ENCODE data around the gene ATP2B2. TPM values are rescaled to one million over a fixed set of nuclear protein-coding genes. Genes with fewer than 3 reads are reported as not detected.

The ATP2B2 gene
- total RNA-seq, 2 donors from 2014 or later = not detected

DNA sequence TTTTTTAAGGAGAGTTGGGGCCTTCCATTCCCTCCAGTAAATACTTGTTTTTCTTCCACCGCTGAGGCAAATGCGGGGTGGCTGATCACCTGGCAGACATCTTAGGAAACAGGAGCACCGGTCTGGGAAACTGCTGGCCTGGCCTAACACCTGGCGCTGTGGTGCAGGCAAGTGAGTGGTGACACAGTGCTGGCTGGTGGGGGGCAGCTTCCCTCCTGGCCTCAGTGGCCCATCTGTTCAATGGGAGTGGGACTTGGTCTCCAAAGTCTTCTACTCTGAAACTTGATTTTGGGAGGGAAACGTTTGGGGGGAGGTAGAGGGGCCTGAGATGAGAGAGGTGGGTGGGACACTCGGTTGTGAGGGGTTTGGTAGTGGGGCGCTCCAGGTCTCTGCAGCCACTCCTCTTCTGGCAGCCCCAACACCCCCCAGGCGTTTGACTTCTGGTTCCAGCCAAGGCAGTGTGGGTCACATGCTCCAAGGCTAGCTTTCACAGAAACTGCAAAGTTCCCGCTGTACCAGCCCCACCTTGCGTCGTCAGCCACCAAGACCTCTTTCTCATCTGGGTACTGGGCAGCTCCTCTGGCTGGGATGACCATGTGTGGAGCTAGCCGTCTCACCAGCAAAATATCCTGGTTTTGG, 217.3 kb downstream of the ATP2B2 start:
- ATAC-seq = no peak
- no peak for DNase-seq (ENCODE audit: low spot score in 2 of 2)
- no peaks in the 10 kb centered on the region for H3K9me3 Mint-ChIP-seq
- H3K27ac Mint-ChIP-seq = peak overlapping the region in 1 of 2 donors; percentile 36
- peaks cover 0 to 12% of the 10 kb centered on the region in 2 donors for H3K36me3 Mint-ChIP-seq

DNA sequence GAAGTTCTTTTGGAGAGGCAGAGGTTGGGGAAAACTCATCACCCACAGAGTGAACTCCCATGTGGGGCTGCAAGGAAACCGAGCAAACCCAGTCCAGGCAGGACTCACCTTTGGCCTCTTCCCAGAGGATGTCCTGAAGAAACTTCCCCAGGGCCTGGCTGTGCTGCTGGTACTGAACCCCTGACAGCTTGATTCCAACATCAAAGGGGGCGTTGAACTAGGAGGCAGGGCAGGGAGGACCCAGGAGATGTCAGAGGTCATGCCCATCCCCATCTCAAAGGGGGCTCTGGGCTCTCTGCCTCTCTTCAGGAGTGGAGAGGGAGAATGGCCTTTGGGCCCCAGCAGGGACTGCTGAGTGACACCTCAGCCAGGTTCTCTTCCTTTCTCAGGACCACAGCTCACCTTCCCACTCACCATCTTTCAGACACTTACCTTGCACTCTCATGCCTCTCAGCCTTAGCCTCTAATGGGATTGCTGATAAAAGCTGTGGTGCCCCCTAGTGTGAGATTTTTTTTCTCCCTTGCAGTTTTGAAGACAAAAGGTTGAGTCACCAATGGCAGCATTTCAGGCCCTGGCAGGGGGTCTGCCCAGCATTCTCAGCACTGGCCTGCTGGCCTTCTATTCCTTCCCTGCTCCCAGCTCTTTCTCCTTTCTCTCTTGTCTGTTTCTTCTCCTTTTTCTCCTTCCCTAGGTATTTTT, 218.6 kb downstream of the ATP2B2 start:
- peaks cover 8 to 12% of the 10 kb centered on the region in 2 donors for H3K36me3 Mint-ChIP-seq
- no peaks in the 10 kb centered on the region for H3K9me3 Mint-ChIP-seq
- peak in 1 of 2 donors; percentile 36 for ATAC-seq
- H3K27ac Mint-ChIP-seq = peak overlapping the region in 1 of 2 donors; percentile 28
- DNase-seq (ENCODE audit: low spot score in 2 of 2) = peak in 1 of 2 donors; percentile 43

DNA sequence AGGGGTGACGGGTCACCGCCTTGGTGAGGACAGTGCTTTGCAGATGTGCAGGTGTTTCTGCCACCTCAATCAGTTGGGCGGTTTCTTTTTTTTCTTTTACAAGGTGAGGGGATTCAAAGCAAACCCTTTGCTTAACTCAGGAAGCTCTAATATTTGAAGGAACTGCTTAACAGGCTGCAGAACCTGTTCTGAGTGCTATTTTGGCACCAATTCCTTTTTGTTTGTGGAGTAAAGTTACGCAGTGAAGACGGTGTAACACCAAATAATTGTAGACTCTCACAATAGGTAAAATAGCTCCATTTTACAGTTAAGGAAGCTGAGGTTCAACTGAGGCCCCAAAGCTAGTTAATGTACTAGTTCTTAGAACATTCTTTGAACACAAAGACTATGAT, 219.3 kb downstream of the ATP2B2 start:
- ATAC-seq (no peak), DNase-seq (ENCODE audit: low spot score in 2 of 2) (no peak)
- H3K9me3 Mint-ChIP-seq = no peaks in the 10 kb centered on the region
- peaks cover 8 to 12% of the 10 kb centered on the region in 2 donors for H3K36me3 Mint-ChIP-seq
- H3K27ac Mint-ChIP-seq = peak overlapping the region in 1 of 2 donors; percentile 57

DNA sequence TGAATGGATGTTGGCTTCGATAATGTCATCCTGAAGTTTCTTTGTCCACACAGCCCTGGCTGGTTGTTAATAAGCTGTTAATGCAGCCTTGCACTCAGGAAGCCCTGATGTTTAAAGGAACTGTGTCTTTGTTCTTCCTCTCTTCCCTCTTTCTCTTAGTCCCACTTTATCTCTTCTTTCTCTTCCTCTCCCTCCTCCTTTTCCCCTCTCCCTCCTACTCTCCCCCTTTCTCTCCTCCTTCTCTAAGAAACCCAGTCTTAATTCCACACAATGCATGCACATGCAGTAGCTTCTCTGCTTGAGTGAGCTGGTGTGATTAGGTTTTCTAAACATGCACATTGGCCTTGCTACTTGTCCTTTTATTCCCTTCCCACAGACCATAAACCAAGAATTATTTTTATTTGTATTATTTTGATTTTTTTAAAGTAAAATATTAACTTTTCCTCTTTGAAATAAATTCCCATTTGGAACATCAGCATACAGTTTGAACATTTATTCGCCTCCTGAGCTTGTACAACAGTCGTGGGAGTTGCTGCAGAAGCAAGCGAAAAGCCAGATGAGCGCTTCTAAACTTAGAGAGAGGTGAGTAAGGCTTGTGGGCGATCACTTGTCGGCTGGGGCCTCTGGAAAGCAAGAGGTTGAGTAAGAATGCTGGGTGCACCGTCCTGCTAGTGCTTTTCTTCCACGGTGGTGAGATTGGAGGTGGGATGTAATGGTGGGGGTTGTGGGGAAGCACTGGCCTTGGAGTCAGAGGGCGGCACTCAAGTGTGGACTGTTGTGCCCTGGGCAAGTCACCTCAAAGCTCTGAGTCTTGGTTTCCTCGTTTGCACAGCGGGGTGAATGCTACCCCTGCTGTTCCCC, 219.9 kb downstream of the ATP2B2 start:
- Mint-ChIP-seq H3K36me3 (peaks cover 8 to 12% of the 10 kb centered on the region in 2 donors), H3K27ac (peak overlapping the region; percentile 40 to 57), H3K9me3 (no peaks in the 10 kb centered on the region)
- ATAC-seq = no peak
- no peak for DNase-seq (ENCODE audit: low spot score in 2 of 2)

DNA sequence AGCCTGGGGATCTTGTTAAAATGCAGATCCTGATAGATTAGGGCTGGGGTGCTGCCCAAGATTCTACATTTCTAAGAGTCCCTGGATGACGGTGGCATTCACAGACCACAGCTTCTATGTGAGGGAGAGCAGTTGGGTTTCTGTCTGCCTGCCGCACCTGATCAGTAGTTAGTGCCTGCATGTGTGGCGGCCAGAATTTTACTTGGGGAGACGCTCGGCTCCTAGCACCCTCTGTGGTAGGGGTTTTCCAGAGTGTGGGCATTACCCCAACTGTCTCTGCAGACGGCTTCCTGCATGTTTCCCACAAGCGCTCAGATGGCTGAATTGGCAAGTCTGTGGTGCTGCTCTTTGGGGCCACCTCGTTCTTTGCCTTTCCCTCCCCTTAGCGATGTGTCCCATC, 220.9 kb downstream of the ATP2B2 start:
- Mint-ChIP-seq H3K27ac (peak overlapping the region; percentile 57 to 88), H3K36me3 (peaks cover 8 to 12% of the 10 kb centered on the region in 2 donors), H3K9me3 (no peaks in the 10 kb centered on the region)
- ATAC-seq = peak; percentile 48 to 88
- DNase-seq (ENCODE audit: low spot score in 2 of 2) = peak in 1 of 2 donors; percentile 72

DNA sequence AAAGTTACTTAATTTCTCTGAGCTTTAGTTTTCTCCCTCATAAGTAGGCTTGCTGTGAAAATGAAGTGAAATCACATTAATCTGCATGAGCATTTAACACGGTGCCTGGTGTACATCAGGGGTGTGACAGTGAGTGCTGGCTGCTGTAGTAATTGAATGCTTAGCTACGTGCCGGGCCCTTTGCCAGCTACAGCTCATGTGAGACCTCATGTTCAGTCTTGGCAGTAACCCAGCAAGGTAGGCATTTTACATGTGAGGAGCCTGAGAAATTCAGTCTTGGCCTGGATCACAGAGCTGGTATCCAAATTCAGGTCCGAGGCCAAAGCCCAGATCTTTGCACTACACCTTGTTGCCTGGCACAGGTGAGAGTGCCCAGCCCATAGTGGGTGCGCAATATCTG, 221.7 kb downstream of the ATP2B2 start:
- H3K36me3 Mint-ChIP-seq = peaks cover 8 to 12% of the 10 kb centered on the region in 2 donors

DNA sequence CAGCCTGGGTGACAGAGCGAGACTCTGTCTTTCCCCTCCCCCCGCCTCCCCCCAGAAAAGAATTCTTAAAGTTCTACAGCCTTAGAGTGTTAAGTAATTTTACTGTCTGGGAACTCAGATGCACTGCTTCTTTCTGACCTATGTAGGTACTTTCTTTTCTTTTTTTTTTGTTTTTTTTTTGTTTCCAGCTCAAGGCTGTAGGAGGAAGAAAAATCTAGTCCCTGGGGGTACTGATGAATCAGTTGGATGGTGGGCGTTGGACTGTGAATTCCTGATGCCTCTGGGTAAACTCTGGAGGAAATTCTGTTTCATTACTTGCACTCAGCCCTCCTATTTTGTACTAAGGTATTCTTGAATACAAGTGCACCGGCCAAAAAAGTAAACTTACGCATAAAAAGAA, 223.4 kb downstream of the ATP2B2 start:
- no peak for DNase-seq (ENCODE audit: low spot score in 2 of 2)
- Mint-ChIP-seq H3K27ac (peak overlapping the region in 1 of 2 donors; percentile 25), H3K36me3 (peaks cover 7 to 8% of the 10 kb centered on the region in 2 donors), H3K9me3 (no peaks in the 10 kb centered on the region)
- no peak for ATAC-seq

More for the DNA sequence above, 221.7 kb downstream of the ATP2B2 start:
- peak in 1 of 2 donors; percentile 39 for DNase-seq (ENCODE audit: low spot score in 2 of 2)
- peak overlapping the region; percentile 22 to 57 for H3K27ac Mint-ChIP-seq
- no peaks in the 10 kb centered on the region for H3K9me3 Mint-ChIP-seq
- no peak for ATAC-seq

DNA sequence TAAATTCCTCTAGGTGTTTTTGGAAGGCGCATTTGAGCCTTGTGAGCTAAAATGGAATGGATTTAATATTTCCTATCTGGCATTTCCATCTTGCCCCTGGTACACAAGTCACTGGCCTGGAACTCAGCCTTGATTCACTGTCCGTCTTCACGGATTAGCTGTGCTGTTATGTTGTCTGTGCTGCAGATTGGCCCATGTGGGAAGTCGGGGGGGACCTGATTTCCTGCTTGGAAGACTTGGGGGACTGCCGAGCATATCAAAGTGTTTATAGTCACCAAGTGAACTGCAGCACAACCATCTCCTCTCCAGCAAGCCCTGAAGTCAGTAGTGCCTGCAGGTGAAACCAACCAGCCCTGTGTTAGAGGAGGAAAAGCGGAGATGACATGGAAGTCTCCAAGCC, 224.8 kb downstream of the ATP2B2 start:
- H3K27ac Mint-ChIP-seq = no peak overlapping the region
- H3K9me3 Mint-ChIP-seq = no peaks in the 10 kb centered on the region
- DNase-seq (ENCODE audit: low spot score in 2 of 2) (no peak), ATAC-seq (no peak)
- peaks cover 5 to 8% of the 10 kb centered on the region in 2 donors for H3K36me3 Mint-ChIP-seq

DNA sequence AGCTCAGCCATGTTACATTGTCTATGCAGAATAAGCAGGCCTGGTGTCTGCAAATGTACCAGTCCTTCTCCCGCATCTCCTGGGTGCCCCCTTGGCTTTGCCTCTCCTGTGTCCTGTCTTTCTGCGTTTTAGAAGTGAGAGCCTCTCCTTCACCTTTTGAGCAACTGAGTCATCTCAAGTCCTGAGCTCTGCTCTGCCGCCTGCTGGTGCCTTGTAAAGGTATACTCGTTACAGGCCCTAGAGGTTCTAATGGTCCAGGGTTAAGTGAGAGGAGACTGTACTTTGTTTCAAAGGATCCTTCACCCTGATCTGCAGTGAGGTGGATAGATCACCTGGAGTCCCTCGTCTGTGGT, 225.2 kb downstream of the ATP2B2 start:
- ATAC-seq = no peak
- Mint-ChIP-seq H3K36me3 (peaks cover 5 to 8% of the 10 kb centered on the region in 2 donors), H3K9me3 (no peaks in the 10 kb centered on the region), H3K27ac (no peak overlapping the region)
- no peak for DNase-seq (ENCODE audit: low spot score in 2 of 2)

DNA sequence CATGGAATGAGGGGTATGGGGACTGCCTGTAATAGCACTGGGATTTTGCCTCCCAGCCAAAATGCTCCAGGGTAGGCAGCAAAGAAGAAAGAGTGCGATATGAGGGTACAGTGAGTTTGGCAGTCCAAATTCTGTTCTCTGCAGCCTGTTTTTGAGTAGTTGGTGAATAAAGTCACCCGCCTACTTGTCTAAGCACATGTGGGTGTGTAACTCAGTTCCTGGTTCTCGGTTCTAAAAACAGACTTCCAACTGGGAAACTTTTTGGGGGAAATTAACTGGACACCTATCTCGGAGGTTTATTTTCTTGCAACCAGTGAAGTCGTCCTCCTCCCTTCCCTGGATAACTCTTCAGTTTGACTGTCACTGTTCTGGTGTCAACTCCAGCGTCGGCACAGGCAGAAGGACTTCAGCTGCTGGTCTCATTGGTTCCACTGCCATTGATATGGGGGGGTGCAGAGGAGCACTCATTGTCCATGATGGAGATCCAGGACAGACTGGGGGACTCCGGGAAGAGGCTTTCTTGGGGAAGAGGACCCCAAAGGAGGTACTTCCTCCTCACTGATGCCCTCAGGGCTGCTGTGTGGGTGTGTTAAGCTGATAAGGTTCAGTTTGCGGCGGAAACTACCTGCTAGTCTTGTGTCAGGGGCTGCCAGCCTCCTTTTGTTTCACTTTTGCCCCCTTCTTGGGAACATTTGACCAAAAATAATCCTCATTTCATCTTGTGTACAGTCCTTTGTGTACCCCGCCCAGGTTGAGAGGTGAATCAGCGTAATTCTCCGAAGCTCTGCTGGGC, 225.8 kb downstream of the ATP2B2 start:
- peaks cover 5 to 8% of the 10 kb centered on the region in 2 donors for H3K36me3 Mint-ChIP-seq
- H3K9me3 Mint-ChIP-seq = no peaks in the 10 kb centered on the region
- DNase-seq (ENCODE audit: low spot score in 2 of 2) (no peak), ATAC-seq (no peak)
- H3K27ac Mint-ChIP-seq = peak overlapping the region in 1 of 2 donors; percentile 52

DNA sequence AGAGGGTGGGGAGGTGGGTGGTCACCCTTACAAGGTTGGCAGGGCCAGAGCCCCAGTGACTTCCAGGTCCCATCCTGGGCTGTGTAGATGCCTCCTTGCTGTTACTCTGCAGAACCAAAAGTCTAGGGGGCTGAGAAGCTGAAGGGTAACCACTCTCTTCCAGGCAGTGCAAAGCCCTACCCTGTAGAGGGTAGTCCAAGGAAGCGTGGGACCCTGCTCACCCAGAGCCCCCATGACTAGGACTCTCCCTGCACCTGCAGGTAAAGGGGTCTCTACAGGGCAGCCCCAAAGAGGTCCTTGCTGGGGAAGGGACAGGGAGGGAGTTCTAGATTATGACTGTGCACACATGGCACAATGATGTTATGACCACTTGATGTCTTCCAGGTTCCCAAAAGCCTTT, 226.9 kb downstream of the ATP2B2 start:
- peaks cover 5 to 8% of the 10 kb centered on the region in 2 donors for H3K36me3 Mint-ChIP-seq
- H3K27ac Mint-ChIP-seq = peak overlapping the region in 1 of 2 donors; percentile 46

DNA sequence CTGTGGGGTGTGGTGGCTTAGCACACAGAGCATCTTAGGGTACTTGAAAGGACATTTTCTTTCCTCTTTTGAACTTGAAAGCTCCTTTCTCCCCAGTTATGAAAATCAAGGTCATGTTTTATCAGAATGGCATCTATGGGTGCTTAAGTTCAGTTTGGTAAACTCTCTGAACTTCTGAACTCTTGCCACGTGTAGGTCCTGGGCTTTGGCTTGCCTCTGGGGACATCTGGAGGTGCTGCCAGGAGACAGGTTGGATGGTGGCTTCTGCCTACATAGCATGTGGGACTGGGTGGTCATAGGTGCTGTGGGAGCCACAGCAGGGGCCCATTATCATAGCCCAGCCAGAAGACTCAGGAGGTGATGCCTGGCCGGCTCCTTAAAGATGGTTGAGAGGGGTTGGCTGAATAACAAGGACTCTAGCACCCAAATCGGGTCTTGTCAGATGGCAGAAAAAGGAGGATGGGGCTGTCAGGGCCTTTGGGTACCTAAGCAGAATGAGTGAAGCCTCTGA, 228.2 kb downstream of the ATP2B2 start:
- no peaks in the 10 kb centered on the region for H3K9me3 Mint-ChIP-seq
- DNase-seq (ENCODE audit: low spot score in 2 of 2) = no peak
- no peak for ATAC-seq
- H3K27ac Mint-ChIP-seq = peak overlapping the region; percentile 46 to 72
- peaks cover under 1 to 13% of the 10 kb centered on the region in 2 donors for H3K36me3 Mint-ChIP-seq

More for the DNA sequence above, 226.9 kb downstream of the ATP2B2 start:
- no peak for DNase-seq (ENCODE audit: low spot score in 2 of 2)
- ATAC-seq = no peak
- H3K9me3 Mint-ChIP-seq = no peaks in the 10 kb centered on the region

DNA sequence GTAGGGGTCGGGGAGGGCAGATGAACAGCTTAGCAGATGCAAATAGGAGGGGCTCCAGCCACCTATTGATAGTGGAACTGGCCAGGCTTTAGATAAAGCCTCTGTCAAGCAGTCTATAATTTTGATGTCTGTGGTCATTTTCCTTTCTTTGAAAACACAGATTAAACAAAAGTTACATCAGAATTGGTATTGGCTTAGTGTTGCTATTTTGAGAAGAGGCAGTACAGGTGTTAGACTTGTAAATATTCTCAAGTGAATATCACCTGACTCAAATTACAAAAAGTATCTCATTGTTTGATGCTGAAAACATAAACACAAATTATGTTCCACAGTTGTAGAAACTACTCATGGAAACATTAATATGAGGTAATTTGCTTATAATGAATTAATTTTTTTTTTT, 230.8 kb downstream of the ATP2B2 start:
- H3K36me3 Mint-ChIP-seq = peaks cover 0 to 23% of the 10 kb centered on the region in 2 donors
- peak overlapping the region in 1 of 2 donors; percentile 88 for H3K27ac Mint-ChIP-seq
- ATAC-seq = no peak
- H3K9me3 Mint-ChIP-seq = no peaks in the 10 kb centered on the region
- DNase-seq (ENCODE audit: low spot score in 2 of 2) = no peak

Measured in activated naive CD4-positive, alpha-beta T cell treated with anti-CD3 and anti-CD28 coated beads, Interleukin-2, amount 50 U/mL, for 72 hours (primary cell).